NCI-H2171 (cell line): ENCODE measurements around the gene RASSF1.

Experiments used
- DNase-seq: peaks from one replicate; lab custom pipeline; 2025; lab: John Stamatoyannopoulos, UW

Gene RASSF1

DNA sequence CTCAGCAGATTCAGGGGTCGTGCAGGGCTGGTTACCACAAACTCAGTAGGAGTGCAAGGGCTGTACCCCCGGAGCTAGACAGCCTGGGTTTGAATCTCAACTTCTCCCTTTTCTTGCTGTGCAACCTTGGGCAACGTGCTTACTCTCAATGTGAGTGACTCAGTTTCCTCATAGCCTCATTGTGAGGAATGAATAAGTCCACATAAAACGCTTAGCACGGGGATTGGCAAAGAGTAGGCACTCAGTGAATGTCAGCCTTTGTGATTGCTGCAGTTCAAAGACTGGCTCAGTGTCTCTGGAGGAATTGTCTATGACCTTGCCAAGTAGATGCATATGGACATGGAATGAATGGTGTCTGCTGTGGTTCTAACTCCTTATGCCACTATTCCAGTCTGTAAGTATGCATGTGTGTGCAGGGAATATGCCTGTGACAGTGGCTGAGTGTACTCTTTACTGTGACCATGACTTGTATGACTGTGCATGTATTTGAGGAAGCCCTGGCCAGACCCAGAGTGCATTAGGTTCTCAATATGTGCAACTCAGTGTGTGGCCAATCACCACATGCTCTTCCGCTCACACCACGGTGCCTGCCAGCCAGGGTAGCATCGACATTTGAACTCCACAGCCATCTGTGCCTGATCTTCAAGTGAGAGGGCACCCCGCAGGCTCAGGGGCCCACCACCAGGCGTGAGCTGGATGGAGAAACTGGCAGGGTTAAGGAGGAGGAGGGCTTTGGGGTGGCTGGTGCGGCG, 40.5 kb downstream of the RASSF1 start:
- DNase-seq: no peak

DNA sequence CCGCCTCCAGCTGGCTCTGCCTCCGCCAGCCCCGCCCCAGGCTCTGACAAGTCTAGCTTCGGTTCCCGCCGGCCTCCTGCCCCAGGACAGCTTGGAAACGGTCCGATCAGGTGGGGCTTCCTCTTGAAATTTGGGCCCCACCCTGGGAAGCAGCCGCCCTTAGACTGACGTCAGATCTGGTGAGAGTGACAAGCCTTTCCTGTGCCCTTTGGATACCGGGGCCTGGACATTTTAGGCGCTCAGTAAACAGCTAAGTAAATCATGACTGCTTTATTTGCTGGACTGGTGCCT, 41.1 kb downstream of the RASSF1 start:
- DNase-seq: no peak

DNA sequence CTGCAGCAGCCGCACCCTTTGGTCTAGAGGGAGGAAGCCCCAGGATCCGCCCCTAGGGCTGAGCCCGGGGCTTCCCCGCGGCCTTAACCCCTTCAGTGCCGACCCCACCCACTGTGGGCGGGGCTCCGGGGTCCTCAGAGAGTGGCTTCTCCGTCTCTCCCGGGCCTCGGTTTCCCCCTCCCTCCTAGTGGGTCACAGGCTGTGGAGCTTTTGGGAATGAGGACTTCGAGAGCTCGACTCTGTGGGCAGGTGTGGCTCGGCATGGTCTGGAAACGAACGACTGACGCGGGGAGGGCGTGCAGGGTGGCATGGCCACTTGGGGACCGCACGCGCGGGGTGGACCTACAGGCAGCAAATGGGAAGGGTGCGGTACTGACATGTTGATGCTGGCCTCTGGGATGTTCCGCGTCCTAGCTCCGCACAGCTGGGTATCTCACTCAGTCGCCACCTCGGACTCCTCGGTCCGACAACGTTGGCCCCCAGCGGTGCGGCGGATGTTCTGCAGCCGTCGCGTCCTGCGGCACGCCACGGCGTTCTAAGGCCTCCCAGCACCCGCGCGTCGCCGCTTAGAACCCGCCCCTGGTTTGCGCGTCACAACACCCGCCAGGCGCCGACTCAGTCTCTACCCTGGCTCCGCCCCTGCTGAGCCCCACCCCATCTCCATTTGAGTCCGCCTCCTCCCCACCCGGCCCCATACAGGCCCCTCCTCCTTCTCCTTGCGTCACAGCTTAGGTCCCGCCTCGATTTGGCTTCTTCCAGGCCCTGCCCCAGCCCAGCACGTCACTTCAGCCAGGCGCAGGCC, 41.6 kb downstream of the RASSF1 start, which contains the start of the genes HYAL3 and NAA80:
TSS of gene HYAL3 (minus strand) at position 570 of the 802 bp plus-strand sequence. CDS start 3,803 bp downstream, outside the sequence.
TSS of gene NAA80 (minus strand) at position 570 of the 802 bp plus-strand sequence. CDS start 1,942 bp downstream, outside the sequence.
- peak; percentile 93 for DNase-seq

DNA sequence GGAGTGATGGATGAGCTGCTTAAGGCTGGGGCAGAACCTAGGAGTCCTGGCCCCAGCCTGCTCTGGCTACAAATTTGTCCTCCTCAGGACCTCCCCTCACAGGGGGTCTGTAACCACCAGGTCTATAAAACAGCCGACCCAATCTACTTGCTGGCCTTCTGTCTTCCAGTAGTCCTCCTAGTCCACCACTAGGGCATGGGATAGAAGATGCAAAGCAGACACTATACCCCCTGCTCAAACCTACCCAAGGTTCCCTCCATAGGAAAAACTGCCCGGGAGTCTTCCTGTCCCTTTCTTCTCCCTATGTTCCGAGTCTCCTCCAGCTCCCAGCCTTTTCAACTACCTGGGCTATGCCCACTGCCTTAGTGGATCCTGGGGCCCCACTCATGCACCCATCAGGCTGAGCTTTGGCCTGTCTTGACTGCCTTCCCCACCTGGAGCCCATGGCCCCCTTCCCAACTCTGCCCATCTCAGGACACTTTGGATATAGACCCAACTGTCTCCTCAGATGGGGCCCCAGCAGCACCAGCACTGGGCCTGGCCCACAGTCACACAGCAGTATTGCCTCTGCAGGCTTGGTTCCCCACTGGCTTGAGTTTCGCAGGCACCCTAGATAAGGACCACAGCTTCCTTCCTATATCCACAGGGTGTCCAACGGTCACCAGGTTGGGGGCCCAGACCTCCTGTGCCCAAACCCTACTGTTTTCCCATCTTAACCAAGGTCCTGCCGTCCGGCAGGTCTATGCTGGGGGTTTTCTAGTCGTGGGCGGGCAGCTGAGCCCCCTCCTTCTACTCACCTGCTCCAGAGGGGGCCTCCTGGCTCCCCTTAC, 42.5 kb downstream of the RASSF1 start:
- DNase-seq: no peak

DNA sequence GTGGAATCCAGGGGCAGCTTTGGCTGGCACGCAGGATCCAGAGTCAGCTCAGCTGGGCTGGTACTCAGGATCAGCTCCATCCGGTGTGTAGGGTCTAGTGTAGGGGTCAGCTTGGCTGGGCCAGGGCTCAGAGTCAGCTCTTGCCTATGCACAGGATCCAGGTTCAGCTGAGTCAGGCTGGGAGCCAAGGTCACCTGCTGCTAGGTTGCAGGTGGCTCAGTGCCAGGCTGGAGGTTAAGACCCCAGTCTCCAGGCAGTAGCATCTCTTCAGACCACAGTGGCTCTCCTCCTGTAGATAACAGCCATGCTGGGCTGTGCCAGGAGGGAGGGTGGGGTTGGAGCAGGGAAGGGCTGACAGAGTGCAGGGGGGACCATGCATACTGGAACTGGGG, 43.3 kb downstream of the RASSF1 start:
- no peak for DNase-seq

DNA sequence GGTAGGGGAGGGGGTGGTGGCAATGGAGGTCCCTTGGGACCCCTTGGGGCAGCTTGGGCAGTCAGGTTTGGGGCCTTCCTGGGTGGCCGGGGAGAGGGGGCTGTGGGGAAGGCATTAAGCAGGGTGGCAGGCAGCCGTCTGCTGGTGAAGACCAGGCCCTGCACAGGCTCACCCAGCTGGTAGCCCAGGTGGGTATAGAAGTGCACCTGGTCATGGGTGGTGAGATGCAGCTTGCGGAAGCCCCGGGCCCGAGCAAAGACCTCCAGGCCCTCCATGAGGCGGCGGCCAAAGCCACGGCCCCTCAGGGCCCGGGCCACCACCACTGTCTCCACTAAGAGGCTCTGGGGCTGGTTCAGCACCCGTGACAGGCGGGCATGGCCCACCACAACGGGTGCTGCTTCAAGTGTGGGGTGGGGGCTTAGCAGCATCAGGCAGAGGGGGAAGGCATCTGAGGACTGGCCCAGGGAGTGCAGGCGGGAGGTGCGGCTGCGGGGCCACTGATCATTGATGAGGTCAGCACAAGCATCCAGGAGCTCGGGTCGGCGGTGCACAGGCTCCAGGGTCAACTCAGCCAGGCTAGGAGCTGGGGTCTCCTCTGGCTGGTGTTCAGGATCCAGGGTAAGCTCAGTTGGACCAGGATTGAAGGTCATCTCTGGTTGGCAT, 43.8 kb downstream of the RASSF1 start:
- no peak for DNase-seq

DNA sequence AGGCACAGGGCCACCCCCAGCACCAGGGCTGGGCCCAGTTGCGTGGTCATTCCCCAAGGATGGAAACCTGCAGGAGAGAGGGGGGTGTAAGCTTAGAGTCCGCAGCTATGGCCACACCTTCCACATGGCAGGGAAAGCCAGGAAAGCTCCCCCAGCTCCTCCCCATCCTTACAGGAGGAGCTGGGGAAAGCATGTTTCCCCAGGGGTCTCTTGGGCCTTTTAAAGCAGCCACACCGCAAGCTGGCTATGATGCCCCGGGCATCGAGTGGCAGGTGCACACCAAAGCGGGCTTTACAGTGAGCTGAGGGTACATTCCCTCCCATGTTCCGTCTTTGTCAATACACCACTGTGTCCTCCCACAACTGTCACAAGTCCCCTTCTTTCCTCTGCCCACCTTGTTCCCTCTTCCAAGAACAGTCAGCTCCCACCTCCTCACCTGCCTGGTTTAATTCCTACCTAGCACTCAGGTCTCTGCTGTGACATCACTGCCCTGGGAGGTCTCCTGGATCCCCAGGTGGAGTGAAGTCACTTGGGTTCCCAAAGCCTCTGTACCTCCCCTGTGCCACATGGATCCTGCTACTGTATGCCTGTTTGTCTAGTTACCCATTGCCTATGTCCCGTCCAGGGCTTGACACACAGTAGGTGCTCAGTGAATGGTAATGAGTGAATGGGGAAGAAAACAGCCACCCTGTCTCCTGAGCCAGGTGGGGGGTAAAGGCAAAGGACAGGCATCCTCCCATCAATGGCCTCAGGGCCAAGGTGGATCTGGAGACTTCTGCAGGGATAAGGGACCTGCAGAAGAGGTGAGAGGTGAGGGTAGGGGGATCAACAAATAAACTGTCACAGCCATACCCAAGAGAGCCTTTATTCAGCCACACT, 44.8 kb downstream of the RASSF1 start:
- no peak for DNase-seq

DNA sequence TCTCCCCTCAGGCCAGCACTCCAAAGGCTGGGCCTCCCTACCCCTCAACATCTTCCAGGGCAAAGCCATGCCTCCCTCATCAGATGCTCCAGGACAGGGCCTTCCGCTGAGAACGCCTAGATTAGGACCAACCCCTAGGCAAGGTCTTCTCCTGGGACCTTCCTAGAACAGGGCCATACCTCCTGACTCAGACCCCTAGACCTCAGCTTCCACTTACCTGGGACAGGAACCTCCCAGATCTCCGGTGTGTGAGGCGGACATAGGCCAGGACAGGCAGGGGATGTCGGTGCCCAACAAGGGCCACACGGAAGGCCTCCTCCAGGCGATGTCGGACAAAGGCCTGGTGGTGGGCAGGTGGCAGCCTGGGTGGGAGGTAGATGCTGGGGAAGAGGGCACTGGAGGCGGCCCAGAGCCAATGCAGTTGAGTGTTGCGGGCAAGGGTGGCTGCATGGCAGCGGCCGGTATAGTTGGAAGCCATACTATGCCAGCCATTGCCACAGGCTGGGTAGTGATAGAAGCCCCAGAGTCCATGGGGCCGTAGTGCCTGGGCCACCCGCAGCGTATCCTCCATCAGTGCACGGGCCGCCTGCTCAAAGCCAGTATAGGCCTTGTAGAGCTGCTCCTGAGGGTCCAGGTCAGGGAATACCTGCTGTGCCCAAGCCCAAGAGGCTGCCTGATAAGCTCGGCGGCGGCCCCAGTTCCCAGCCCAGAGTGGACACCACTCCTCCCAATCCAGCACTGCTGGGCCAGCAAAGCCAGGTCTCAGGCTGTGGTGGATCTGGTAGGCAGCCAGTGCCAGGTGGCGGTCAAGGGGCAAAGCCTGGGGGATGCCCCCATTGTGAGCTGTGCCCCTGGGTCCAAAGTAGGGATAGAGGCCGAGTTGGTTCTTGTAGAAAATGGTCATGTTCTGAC, 45.9 kb downstream of the RASSF1 start:
- DNase-seq: no peak

DNA sequence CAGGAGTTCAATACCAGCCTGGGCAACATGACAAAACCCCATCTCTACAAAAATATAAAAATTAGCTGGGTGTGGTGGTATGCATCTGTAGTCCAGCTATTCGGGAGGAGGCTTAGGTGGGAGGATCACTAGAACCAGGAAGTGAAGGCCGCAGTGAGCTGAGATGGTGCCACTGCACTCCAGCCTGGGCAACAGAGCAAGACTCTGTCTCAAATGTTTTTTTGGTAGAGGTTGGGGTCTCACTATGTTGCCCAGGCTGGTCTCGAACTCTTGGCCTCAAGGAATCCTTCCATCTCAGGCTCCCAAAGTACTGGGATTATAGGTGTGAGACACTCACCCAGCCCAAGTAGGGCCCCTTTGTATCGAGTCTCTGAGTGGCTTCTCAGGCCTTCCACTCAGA, 46.5 kb downstream of the RASSF1 start:
- no peak for DNase-seq

DNA sequence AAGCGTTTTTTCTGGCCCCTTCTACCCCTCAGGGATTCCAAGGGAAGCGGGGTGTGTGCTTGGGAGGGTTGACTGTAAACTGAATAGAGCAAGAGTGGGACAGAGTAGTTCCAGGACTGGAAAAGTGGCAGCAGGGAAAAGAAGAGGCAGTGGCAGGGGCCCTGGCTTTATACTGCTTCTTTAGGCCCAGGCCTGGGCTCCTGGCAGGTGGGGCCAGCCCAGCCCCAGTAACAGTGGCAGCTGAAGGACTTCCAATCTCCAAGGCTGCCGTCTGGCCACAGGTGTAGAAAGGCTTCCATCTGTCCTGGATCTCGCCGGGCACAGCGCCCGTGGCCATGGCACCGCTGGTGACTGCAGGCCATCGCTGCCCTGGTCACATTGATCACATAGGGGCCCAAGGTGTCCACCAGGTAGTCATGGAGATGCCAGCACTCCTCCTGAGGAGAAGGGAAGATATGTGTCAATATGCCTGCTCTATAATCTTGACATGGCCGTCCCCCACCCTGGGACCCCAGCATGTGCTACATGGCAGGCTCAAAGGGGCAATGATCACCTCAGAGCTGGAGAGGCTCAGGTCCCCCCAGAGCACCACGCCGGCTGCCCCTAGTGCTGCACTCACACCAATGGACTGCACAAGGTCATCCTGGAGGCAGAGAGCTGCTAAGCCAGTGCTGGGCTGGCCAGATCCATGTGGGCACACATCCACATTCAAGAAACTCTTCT, 47.4 kb downstream of the RASSF1 start:
- no peak for DNase-seq

DNA sequence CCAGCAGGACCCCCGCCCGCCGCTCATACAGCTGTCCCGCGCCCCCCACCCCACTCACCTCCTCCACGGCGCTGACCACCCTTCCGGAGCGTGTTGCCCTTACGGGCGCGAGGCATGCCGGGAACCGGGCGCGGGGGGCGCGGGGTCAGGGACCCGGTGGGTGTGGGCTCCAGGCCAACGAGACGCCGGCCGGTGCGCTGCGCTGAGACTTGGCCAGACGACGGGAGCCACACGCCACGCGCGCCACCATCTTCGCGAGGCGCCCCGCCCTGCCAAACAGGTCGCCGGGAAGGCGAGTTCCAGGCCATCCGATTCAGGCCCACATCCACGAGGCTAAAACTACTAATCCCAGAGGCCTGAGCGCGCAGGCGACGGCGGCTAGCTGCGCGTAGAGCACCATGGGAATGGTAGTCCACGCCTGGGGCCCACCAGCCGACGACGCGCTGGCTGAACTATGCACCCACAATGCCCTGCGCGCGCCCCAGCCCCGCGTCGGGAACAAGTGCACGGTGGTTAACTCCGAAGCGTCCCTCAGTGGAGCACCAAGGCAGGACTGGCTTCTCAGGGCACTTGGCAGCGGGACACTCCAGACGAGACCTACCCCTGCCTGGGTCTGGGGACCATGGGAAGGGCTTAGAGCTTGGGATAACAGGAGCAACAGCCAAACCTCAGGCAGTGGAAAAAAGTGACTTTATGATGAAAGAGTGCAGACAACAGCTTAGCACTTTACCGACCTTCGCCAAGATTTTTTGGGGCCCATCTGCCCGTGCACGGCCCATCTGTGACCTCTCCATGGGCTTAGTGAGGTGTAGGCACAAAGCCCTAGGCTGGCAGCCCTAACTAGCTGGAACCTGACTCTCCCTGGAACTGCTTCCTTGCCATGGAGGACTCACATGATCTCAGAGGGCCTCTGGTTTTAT, 48.2 kb downstream of the RASSF1 start, which contains the start of gene IFRD2:
TSS of gene IFRD2 (minus strand) at position 271 of the 920 bp plus-strand sequence. CDS start at position 116, 155 bp downstream.
- DNase-seq: peak; percentile 82

DNA sequence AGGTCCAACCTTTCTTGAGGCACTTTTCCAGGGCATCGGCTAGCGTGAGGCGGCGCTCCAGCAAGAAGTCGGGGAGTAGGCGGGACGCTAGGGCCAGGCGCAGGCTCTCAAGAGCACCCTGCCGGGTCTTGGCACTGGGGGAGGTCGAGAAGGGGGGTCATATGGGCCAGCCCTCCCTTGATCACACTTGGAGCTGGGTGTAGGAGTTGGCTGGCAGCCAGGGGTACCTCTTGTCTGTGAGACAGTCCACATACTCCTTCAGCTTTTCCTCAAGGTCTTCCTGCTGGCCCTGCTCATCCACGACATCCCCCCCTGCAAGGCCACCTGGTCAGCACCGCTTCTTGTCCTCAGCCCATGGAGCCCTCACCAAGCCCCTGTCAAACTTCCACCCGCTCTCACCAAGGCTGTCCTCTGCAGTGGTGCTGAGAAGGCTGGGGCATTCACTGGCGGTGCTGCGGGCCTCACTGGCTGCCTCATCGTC, 50.4 kb downstream of the RASSF1 start:
- no peak for DNase-seq

DNA sequence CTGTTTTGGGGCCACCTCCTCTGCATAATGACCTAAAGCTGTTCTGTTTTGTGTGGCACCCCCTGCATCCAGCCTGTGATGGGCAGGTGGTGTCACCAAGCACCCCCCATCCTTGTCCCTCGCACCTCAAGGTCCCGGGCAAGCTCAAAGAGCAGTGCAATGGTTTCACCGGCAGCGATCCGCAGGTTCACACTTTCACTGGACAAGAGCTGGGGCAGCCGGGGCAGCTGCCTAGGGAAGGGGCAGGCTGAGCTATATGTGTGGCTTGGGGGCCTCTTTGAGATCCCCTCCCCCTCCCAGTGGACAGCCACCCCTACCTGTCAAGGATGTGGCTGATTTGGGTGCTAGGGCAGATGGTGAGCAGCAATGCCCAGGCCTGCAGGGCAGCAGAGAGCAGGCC, 51.5 kb downstream of the RASSF1 start:
- DNase-seq: no peak

DNA sequence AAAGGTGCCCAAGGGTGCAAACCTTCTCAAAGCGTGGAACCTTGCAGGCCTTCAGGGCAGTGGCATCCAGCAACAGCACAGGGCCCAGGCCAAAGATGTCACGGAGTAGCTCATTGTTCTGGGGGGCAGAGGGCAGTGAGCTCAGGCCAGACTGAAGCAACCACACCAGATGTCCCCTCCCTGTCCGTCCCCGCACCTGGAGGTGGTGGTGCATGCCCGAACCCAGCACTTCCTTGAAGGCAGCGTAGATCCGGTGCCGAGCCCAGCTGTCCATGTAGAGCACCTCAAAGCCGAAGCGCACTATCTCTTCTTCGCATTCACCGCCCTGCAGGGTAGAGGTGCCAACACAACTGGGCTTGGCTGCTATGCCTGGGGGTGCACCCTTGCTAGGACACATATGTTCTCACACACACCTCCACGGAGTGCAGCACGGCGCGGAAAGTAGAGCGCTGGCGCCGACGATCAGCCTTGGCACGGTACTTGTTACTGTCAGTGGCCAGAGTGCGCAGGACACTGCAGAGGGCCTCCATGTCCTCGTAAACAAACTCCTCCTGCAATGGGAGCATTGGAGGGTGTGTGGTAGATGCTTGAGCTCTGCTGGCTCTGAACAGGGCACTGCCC, 52.1 kb downstream of the RASSF1 start:
- DNase-seq: no peak

DNA sequence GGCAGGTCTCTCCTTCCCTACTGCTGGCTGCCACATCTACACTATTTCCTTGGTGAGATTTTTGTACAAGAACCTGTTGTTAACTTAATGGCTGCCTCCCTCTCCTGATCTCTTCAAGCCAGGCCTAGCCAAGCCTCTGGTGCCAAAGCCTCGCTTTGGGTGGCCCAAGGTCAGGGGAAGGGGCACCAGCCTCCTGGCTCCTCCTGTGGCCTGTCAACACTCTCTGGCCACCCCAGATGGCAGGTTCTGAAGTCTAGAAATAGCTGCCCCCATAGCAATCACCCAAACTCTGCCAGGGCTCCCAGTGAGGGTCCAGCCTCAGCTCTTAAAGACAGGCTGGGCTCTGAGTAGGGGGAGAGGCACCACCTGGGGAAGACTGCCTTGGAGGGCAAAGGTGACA, 53.4 kb downstream of the RASSF1 start:
- DNase-seq: no peak

DNA sequence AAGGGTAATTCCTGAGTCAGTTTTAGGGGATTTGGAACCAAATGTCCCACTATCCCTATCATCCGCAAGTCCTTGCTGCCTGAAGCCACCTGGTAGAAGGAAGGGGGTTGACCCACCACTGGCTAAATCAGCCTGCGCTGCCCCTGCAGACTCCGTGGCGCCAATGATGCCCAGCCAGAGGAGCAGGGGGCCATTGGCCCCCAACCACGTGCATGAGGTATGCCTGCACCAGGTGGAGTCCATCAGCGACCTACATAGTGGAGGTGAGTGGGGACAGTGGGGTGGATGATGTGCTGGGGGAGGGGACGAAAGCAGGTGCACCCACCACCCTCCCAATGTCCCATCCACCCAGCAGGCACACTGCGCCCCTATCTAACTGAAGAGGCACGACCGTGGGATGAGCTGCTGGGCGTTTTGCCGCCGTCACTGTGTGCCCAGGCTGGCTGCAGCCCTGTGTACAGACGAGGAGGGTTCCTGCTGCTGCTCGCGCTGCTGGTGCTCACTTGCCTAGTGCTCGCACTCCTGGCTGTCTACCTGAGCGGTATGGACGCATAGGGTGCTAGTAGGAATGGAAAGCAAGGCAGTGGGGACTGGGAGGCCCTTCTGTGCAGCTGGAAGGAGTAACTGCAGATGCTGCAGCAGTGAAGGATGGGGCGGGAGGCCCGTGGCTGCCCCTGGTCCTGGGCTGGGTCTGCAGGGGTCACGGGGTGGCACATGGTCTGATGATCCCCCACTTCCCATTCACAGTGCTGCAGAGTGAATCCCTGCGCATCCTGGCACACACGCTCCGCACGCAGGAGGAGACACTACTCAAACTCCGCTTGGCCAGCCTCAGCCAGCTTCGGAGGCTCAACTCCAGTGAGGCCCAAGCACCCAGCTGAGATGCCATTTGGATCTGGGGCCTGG, 54.1 kb downstream of the RASSF1 start:
- DNase-seq: no peak
